ACHN (cell line): ENCODE data around the gene CBLN3.

Source experiments
- DNase-seq: peaks from one replicate; pipeline ENCODE4 v3.0.0-alpha.2; 2015
- in situ Hi-C: cut with HindIII; loops from 2 replicates; pipeline ENCODE4 v1.10.0; 2017; ENCODE audit warnings: low sequenced_read_pairs, low pct_ligation_motif_present, low pct_unique_long_range_greater_than_20kb

The CBLN3 gene

DNA sequence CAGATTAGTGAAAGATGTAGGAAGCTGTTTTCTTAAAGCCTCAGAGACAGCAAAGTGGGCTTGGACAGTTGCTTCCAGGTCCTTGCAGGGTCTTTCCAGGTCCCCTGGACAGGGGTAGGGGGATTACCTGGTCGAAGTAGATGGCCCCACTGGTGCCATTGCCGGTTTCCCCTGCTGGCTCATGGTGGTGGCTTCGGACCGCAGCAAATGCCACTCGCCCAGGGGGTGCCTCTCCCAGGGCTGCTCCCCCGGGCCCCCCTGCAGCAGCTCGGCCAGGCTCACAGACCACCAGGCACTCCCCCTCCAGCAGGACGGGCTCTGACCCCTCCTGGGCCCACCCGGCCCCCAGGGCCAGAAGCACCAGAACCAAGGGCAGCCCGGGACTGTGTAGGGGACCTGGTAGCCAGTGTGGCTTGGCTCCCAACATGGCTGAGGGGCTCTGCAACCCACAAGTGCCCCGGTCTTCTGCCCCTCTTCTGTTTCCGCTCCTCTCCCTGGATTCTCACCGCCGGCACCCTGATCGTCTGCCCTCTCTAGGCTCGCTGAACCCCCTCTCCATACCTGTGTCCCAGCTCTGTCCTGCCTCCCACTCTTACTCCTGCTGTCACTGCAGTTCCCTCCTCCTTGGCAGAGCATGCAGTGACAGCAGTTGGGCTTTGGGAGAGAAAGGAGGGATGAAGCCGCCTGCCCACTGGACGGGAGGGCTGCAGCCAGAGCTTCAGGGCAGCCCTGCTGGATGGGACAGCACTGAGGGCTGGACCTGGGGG lies 657 bp downstream of the CBLN3 start:
- no peak for DNase-seq
- in situ Hi-C loops: no loop called here

- in situ Hi-C loops: no loop called here
These were observed 1.6 kb downstream of the CBLN3 start for GRCh38 chr14:24427537-24428508.

DNA sequence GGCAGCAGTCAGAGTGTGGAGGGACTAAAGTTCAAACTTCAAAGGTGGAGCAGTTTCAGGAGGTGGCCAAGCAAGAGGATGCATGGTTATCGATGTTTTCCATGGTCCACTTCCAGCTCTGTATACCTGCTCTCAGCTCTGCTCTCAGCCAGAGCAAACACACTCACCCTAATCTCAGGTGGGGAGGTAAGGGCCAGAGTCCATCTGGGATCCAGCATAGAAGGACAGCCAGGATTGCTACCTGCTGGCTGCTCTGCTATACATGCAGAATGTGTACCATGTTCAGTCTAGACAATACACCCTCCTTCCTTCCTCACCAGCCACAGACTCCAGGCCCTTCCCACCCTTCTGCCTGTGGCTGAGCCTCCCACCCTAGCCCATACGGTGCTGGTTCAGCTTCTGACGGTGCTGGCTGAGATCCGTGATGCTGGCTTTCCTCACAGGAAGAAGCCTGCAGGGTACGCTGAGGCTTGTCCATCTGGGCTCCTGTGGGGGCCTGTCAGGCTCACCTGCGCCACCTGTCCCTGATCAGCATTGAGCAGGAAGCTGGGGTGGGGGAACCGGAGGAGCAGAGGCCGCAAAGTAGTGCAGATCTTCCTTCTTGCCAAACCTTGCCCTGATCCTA lies 2.4 kb downstream of the CBLN3 start:
- in situ Hi-C loops: no loop called here
- no peak for DNase-seq

More at GRCh38 chr14:24427537-24428508, 1.6 kb downstream of the CBLN3 start:
- no peak for DNase-seq

DNA sequence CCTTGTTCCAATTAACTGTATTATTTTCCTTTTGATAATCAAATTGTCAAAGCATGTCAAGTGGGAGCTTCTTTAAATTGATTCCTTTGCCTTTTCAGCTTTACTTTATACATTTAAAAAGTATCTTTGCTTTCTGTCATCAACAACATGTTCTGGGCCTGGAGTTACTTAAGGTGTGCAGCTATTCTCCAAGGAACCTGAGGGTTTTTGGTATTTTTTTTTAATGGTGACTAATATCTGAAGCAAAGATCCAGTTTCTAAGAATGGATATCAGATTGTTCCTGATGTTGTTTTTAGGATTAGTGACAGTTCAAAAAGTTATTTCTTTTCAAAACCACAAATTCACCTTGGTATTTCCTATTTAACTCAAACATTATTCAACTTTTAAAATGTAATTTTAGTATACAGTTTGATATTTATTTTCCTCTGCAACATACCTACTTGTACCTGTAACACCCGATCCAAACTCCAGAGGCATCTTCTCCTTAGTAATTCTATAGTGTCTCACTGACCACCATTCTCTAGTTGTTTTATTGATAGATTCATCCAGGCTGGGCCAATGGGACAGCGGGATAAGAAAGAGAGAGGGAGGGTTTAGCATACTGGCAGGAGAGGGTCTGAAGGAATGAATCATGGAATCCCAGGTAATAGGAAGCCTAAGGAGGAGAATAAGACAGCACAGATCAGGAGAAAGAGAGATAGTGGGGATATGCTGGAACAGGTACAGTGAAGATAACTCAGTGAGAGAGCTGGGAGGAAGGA lies 3.1 kb downstream of the CBLN3 start:
- in situ Hi-C loops: no loop called here
- no peak for DNase-seq

DNA sequence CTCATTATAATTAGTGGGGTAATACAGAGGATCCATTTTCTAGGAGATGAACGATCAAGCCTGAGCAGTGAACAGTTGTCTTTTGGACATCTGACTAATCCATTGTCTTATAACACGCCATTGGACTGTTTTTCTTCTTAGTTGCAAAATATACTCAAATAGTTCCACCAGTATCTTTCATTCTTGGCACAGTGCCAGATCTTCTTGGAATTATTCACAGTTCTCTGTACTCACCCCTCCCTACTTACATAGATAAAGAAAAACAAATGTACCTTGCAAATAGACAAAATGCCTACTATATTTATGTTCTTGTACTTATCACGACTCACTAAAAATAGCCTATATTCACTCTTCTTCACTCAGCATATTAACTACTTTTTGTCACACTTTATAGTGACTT lies 3.8 kb downstream of the CBLN3 start:
- in situ Hi-C loops: no loop called here
- no peak for DNase-seq

GRCh38 chr14:24422694-24423601 lies 6.5 kb downstream of the CBLN3 start:
- no peak for DNase-seq
- in situ Hi-C loops: no loop called here

GRCh38 chr14:24422261-24422660 lies 7.2 kb downstream of the CBLN3 start:
- no peak for DNase-seq
- in situ Hi-C loops: no loop called here

- in situ Hi-C loops: no loop called here
These were observed 11.0 kb downstream of the CBLN3 start for GRCh38 chr14:24418492-24418873.

GRCh38 chr14:24417832-24418491 lies 11.5 kb downstream of the CBLN3 start:
- in situ Hi-C loops: no loop called here
- DNase-seq: no peak

More at GRCh38 chr14:24418492-24418873, 11.0 kb downstream of the CBLN3 start:
- DNase-seq: no peak

GRCh38 chr14:24416932-24417619 lies 12.4 kb downstream of the CBLN3 start:
- DNase-seq: no peak
- in situ Hi-C loops: no loop called here

DNA sequence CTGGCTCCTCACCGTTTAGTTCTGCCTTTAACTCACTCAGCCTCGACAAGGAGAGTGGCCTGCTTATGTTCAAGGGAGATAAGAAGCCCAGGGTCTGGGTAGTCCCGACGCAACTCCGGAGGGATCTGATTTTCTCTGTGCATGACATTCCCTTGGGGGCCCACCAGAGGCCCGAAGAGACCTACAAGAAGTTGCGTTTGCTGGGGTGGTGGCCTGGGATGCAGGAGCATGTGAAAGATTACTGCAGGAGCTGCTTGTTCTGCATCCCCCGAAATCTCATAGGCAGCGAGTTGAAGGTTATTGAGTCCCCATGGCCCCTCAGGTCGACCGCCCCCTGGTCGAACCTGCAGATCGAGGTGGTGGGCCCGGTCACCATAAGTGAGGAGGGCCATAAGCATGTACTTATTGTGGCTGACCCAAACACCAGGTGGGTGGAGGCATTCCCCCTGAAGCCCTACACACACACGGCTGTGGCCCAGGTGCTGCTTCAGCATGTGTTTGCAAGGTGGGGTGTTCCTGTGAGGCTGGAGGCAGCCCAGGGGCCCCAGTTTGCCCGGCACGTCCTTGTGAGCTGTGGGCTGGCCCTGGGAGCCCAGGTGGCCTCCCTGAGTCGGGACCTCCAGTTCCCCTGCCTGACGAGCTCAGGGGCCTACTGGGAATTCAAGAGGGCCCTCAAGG lies 13.1 kb downstream of the CBLN3 start:
- in situ Hi-C loops: no loop called here

GRCh38 chr14:24415421-24416253 lies 13.8 kb downstream of the CBLN3 start:
- in situ Hi-C loops: no loop called here
- no peak for DNase-seq

More for the DNA sequence above, 13.1 kb downstream of the CBLN3 start:
- no peak for DNase-seq

DNA sequence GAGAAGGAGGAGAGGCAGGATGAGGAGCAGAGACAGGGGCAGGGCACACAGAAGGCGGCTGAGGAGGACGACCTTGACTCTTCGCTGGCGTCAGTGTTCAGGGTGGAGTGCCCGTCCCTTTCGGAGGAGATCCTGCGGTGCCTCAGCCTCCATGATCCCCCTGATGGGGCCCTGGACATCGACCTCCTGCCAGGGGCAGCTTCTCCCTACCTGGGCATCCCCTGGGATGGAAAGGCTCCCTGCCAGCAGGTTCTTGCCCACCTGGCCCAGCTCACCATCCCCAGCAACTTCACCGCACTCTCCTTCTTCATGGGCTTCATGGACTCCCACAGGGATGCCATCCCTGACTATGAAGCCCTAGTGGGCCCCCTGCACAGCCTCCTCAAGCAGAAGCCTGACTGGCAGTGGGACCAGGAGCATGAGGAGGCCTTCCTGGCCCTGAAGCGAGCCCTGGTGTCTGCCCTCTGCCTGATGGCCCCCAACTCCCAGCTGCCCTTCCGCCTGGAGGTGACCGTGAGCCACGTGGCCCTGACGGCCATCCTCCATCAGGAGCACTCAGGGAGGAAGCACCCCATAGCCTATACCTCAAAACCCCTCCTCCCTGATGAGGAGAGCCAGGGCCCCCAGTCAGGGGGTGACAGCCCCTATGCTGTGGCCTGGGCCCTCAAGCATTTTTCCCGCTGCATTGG lies 14.6 kb downstream of the CBLN3 start:
- DNase-seq: no peak
- in situ Hi-C loops: no loop called here

- DNase-seq: no peak
- in situ Hi-C loops: no loop called here
These were observed 15.4 kb downstream of the CBLN3 start for GRCh38 chr14:24414077-24414476.
